K562 (cell line): Measurements from ENCODE around the gene STYX. TPM values are rescaled to one million over a fixed set of nuclear protein-coding genes. Genes with fewer than 3 reads are reported as not detected.

ENCODE experiments used
- ATAC-seq: fragments of 200-7000 bp; cut with Tn5 transposase; 3 replicates; pipeline ENCODE4 v1.9.1; 2020; ENCODE audit warnings: moderate library complexity
- BruUV-seq: library from RNA; stranded (reverse); fragments of 400-500 nt; replicated peaks from 2 replicates; lab custom pipeline; 2021; lab: Mats Ljungman, UMichigan
- CTCF ChIA-PET: fragments of 300-600 bp; formaldehyde crosslinking; extraction: SDS; loops from one replicate; lab custom pipeline; 2021; ENCODE audit warnings: low intra/inter-chr PET ratio; lab: Yijun Ruan, JAX
- POLR2A ChIA-PET: fragments of 300-600, 350-650 bp; sonication (Branson Sonifier 250); formaldehyde crosslinking; extraction: SDS; loops from one replicate; lab custom pipeline; 2021; ENCODE audit warnings: antibody characterized with exemption, inconsistent platforms; lab: Yijun Ruan, JAX
- DNase-seq, 4 experiments: peaks; one replicate each; pipeline versions ENCODE4 v3.0.0 to v3.0.0-alpha.2; 2011 to 2018; ENCODE audit warnings: low spot score in 3 of 4, mixed read lengths in 3 of 4; ENCODE audit errors: extremely low read depth in 1 of 4
- FAIRE-seq: peaks from 2 replicates; lab custom pipeline; 2011; peaks lifted over from hg19 to GRCh38; lab: Jason Lieb, UNC
- H2AFZ ChIP-seq: 2 replicates; pipeline ENCODE4 v1.6.0; 2011; ENCODE audit warnings: low read depth, low read length, control low read depth, inconsistent platforms
- H3K27ac ChIP-seq: fragments of 200-600 bp; 3 replicates; pipeline ENCODE4 v1.8.0; 2011; ENCODE audit warnings: low read depth, mild to moderate bottlenecking, control low read depth, inconsistent platforms, low read length, moderate library complexity, mixed read lengths; ENCODE audit errors: extremely low read depth
- H3K27me3 ChIP-seq, 2 experiments: fragments of 300-600 bp in 1 of 2; 2 replicates in 1 of 2; 3 replicates in 1 of 2; pipeline versions ENCODE4 v1.6.0 to v1.8.0; 2011; ENCODE audit warnings: inconsistent platforms in 2 of 2, low read length in 2 of 2, mild to moderate bottlenecking in 1 of 2, mixed read lengths in 1 of 2, moderate library complexity in 1 of 2; ENCODE audit not compliant: control insufficient read depth in 2 of 2, insufficient read depth in 2 of 2
- H3K36me3 ChIP-seq: fragments of 300-600 bp; 3 replicates; pipeline ENCODE4 v1.8.0; 2011; ENCODE audit warnings: mild to moderate bottlenecking, low read length, inconsistent platforms; ENCODE audit not compliant: control insufficient read depth, insufficient read depth
- H3K4me1 ChIP-seq, 2 experiments: fragments of 200-600 bp in 1 of 2; replicated peaks in 1 of 2; 2 replicates in 1 of 2; 3 replicates in 1 of 2; pipeline versions ENCODE4 v1.5.1 to v1.8.0; 2011; ENCODE audit warnings: inconsistent platforms in 2 of 2, low read length in 2 of 2, mild to moderate bottlenecking in 1 of 2, mixed read lengths in 1 of 2, moderate library complexity in 1 of 2; ENCODE audit not compliant: control insufficient read depth in 2 of 2, insufficient read depth in 2 of 2
- H3K4me2 ChIP-seq: 2 replicates; pipeline ENCODE4 v1.6.1; 2011; ENCODE audit warnings: low read length, control low read depth, inconsistent platforms, mixed read lengths; ENCODE audit not compliant: insufficient read depth
- H3K4me3 ChIP-seq: fragments of 200-600 bp; sonication (generic), shearing (Covaris generic); 2 replicates; pipeline ENCODE4 v1.5.1; 2016; ENCODE audit warnings: control low read depth, inconsistent platforms
- H3K79me2 ChIP-seq: fragments of 200-600 bp; 3 replicates; pipeline ENCODE4 v1.8.0; 2011; ENCODE audit warnings: low read length, inconsistent platforms; ENCODE audit not compliant: control insufficient read depth, insufficient read depth
- H3K9ac ChIP-seq, 2 experiments: 2 replicates each; pipeline versions ENCODE4 v1.6.0 to v1.6.1; 2011; ENCODE audit warnings: low read depth in 2 of 2, low read length in 2 of 2, control low read depth in 1 of 2, inconsistent platforms in 1 of 2, mild to moderate bottlenecking in 1 of 2, mixed read lengths in 1 of 2; ENCODE audit not compliant: insufficient read depth in 1 of 2
- H3K9me1 ChIP-seq: one replicate; pipeline ENCODE4 v1.6.0; 2011; ENCODE audit warnings: inconsistent platforms, mild to moderate bottlenecking, low read length, moderate library complexity; ENCODE audit not compliant: control insufficient read depth, insufficient read depth
- H3K9me3 ChIP-seq: replicated peaks from 2 replicates; pipeline ENCODE4 v1.5.1; 2011; ENCODE audit warnings: low read depth, low read length, inconsistent platforms; ENCODE audit not compliant: control insufficient read depth, insufficient read depth
- H4K20me1 ChIP-seq: replicated peaks from 2 replicates; pipeline ENCODE4 v1.6.1; 2011; ENCODE audit warnings: low read length, inconsistent platforms, mixed read lengths; ENCODE audit not compliant: control insufficient read depth, insufficient read depth
- C11orf30 ChIP-seq: fragments of 450-650 bp; IDR thresholded peaks from 2 replicates; pipeline ENCODE4 v1.6.1; 2016; ENCODE audit warnings: low read depth, mild to moderate bottlenecking
- CHAMP1 ChIP-seq: fragments of 450-650 bp; IDR thresholded peaks from 2 replicates; pipeline ENCODE4 v1.6.1; 2016; ENCODE audit warnings: mild to moderate bottlenecking
- DPF2 ChIP-seq: fragments of 450-650 bp; IDR thresholded peaks from 2 replicates; pipeline ENCODE4 v1.6.1; 2016
- FOXO4 ChIP-seq: fragments of 450-650 bp; formaldehyde crosslinking; IDR thresholded peaks from 2 replicates; pipeline ENCODE4 v1.4.0; 2020; ENCODE audit warnings: mild to moderate bottlenecking, moderate library complexity
- KAT2B ChIP-seq: IDR thresholded peaks from one replicate; pipeline ENCODE4 v1.6.1; 2012; ENCODE audit warnings: low read depth, mild to moderate bottlenecking, control low read depth, inconsistent platforms, low read length, moderate library complexity
- MAFK ChIP-seq: IDR thresholded peaks from 2 replicates; pipeline ENCODE4 v1.6.1; 2011; ENCODE audit warnings: low read length, improper control_type of control experiment
- PURB ChIP-seq: sonication (generic); formaldehyde crosslinking; IDR thresholded peaks from 2 replicates; pipeline ENCODE4 v1.9.0; 2021; ENCODE audit warnings: low read depth, mild to moderate bottlenecking, missing genetic modification reagents
- RBFOX2 ChIP-seq: fragments of 200-400 bp; formaldehyde crosslinking; IDR thresholded peaks from 2 replicates; pipeline ENCODE4 v1.6.1; 2017; ENCODE audit warnings: low read depth, mild to moderate bottlenecking, low read length, moderate library complexity
- RUNX1 ChIP-seq: sonication (generic); IDR thresholded peaks from 2 replicates; pipeline ENCODE4 v1.6.1; 2016; ENCODE audit warnings: antibody characterized with exemption, low read depth
- TCF15 ChIP-seq: fragments of 250-450 bp; sonication (Bioruptor Pico); IDR thresholded peaks from 2 replicates; pipeline ENCODE4 v1.8.0; 2022; ENCODE audit warnings: moderate library complexity, mild to moderate bottlenecking, inconsistent platforms
- ZNF133 ChIP-seq: fragments of 250-450 bp; sonication (Bioruptor Pico); IDR thresholded peaks from 2 replicates; pipeline ENCODE4 v1.4.0; 2020; ENCODE audit warnings: mild to moderate bottlenecking
- WGBS: fragments of 100-300 bp; shearing (Covaris generic); methylation state at CpG from one replicate; pipeline ENCODE4 v1.1.6; 2016; ENCODE audit warnings: low coverage, mixed read lengths; ENCODE audit not compliant: insufficient coverage; ENCODE audit errors: missing lambda C conversion rate; 5-methylcytosine and 5-hydroxymethylcytosine counted together
- in situ Hi-C: fragments of 300-500 bp; cut with MboI; formaldehyde crosslinking; loops from 4 replicates; pipeline ENCODE4 v1.15.0; 2018; ENCODE audit warnings: inconsistent platforms, mixed read lengths
- intact Hi-C: fragments of 100-400 bp; cut with micrococcal nuclease; formaldehyde crosslinking; loops from 2 replicates; pipeline ENCODE4 v1.14.2; 2022
- polyA plus RNA-seq, 8 experiments: library from polyadenylated mRNA; depleted of rRNA in 4 of 8; stranded (reverse) in 5 of 8; unstranded in 3 of 8; fragments of >200 nt; fragmentation: Nextera tagmentation in 2 of 8; fragmentation: Illumina TruSeq in 1 of 8; extraction: Ambion mirVana in 2 of 8; extraction: Trizol in 1 of 8; gene quantifications; 2 replicates each; pipeline versions ENCODE4 v1.2.1 to v1.2.3, GENCODE V29; 2011 to 2014; ENCODE audit warnings: inconsistent platforms in 1 of 8, missing spikeins in 1 of 8
- total RNA-seq, 7 experiments: library from RNA; depleted of rRNA in 6 of 7; stranded (reverse); fragments of >200 nt in 6 of 7; fragmentation: Illumina TruSeq in 2 of 7; extraction: Trizol in 2 of 7; gene quantifications; 2 replicates each; pipeline versions ENCODE4 v1.2.1 to v1.2.3, GENCODE V29; 2011 to 2021; ENCODE audit warnings: low replicate concordance in 1 of 7
- TF ChIP-seq, protein P1 (sequence below), 2 experiments: fragments of 450-650 bp; conservative IDR thresholded peaks; 2 replicates each; pipeline ENCODE4 v1.6.1; 2017; ENCODE audit warnings: mild to moderate bottlenecking in 2 of 2, moderate library complexity in 2 of 2
- TF ChIP-seq, protein P2 (sequence below): fragments of 450-650 bp; IDR thresholded peaks from one replicate; pipeline ENCODE4 v1.6.1; 2018; ENCODE audit warnings: mild to moderate bottlenecking, moderate library complexity; ENCODE audit not compliant: partially characterized antibody

STYX gene
- total and polyA plus RNA-seq, 9 of the 15 experiments (the other 6 are each of a cell fraction or from before 2014, with no cell fraction given), result 5.0 to 15.4 (median 10.6) TPM

GRCh38 chr14:52821805-52822250, 91.9 kb downstream of the STYX start (continued):
- no peak for TF ChIP-seq RUNX1
- no peak for TF ChIP-seq KAT2B
- TF ChIP-seq, protein P1, sequence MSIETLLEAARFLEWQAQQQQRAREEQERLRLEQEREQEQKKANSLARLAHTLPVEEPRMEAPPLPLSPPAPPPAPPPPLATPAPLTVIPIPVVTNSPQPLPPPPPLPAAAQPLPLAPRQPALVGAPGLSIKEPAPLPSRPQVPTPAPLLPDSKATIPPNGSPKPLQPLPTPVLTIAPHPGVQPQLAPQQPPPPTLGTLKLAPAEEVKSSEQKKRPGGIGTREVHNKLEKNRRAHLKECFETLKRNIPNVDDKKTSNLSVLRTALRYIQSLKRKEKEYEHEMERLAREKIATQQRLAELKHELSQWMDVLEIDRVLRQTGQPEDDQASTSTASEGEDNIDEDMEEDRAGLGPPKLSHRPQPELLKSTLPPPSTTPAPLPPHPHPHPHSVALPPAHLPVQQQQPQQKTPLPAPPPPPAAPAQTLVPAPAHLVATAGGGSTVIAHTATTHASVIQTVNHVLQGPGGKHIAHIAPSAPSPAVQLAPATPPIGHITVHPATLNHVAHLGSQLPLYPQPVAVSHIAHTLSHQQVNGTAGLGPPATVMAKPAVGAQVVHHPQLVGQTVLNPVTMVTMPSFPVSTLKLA (conservative IDR thresholded peaks at IDR 0.05), result no peak

GRCh38 chr14:52824462-52824861, 94.5 kb downstream of the STYX start:
- H3K27me3 ChIP-seq, result peaks cover 0 to 2% of the 10 kb centered on the region in 2 experiments; a peak in 1 of 5 replicates
- POLR2A ChIA-PET, result no interaction called here
- intact Hi-C loops, result loop anchor here (5.0 to 10.0 kb wide), 4 partner anchors 138 to 527 kb away; no protein-coding TSS in a partner anchor
- TF ChIP-seq, protein P2, sequence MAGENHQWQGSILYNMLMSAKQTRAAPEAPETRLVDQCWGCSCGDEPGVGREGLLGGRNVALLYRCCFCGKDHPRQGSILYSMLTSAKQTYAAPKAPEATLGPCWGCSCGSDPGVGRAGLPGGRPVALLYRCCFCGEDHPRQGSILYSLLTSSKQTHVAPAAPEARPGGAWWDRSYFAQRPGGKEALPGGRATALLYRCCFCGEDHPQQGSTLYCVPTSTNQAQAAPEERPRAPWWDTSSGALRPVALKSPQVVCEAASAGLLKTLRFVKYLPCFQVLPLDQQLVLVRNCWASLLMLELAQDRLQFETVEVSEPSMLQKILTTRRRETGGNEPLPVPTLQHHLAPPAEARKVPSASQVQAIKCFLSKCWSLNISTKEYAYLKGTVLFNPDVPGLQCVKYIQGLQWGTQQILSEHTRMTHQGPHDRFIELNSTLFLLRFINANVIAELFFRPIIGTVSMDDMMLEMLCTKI, result no peak
- TF ChIP-seq CHAMP1 (no peak), C11orf30 (peak; percentile 48), MAFK (0 out of 2 replicates have a peak, but pooled peaks have one; percentile 10), DPF2 (no peak), FOXO4 (no peak), PURB (CRISPR knock-in tag) (no peak), RBFOX2 (no peak), TCF15 (no peak), ZNF133 (no peak)

More at GRCh38 chr14:52824462-52824861, 94.5 kb downstream of the STYX start:
- Histone ChIP-seq H3K27ac (no peak overlapping the region), H3K4me2 (no peak overlapping the region), H3K4me3 (no peak overlapping the region), H3K9me1 (no peaks in the 10 kb centered on the region), H3K4me1 (no peaks in the 10 kb centered on the region), H2AFZ (no peak overlapping the region), H3K79me2 (no peaks in the 10 kb centered on the region), H3K9me3 (no peaks in the 10 kb centered on the region), H3K9ac (no peak overlapping the region), H3K36me3 (no peaks in the 10 kb centered on the region), H4K20me1 (no peaks in the 10 kb centered on the region)
- no TSS peak for BruUV-seq
- CTCF ChIA-PET, result interaction anchor here (2.0 to 2.5 kb wide), 2 partner anchors 230 to 482 kb away, joined by 8 to 12 read pairs; no protein-coding TSS in a partner anchor
- no peak for ATAC-seq
- FAIRE-seq, result no peak
- 0% methylated on average over 4 of the region's 4 CpGs for WGBS
- DNase-seq, result no peak
- in situ Hi-C loops, result loop anchor here (10.0 to 25.0 kb wide), 2 partner anchors 490 to 1513 kb away; no protein-coding TSS in a partner anchor
